ENCODE results near the gene COPS6.

The COPS6 gene

DNA sequence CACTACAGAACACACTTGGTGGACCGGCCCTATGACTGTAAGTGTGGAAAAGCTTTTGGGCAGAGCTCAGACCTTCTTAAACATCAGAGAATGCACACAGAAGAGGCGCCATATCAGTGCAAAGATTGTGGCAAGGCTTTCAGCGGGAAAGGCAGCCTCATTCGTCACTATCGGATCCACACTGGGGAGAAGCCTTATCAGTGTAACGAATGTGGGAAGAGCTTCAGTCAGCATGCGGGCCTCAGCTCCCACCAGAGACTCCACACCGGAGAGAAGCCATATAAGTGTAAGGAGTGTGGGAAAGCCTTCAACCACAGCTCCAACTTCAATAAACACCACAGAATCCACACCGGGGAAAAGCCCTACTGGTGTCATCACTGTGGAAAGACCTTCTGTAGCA lies 24.6 kb upstream of the COPS6 start:
- no peaks in the 10 kb centered on the region for H3K79me1 ChIP-seq (ENCODE audit: low read length)
- peaks cover 14% of the 10 kb centered on the region for H3K36me3 ChIP-seq (ENCODE audit: control insufficient read depth, insufficient read depth, low read length)
- no peak overlapping the region for H3K4ac ChIP-seq (ENCODE audit: low read depth, low read length)
- no peak overlapping the region for H3K56ac ChIP-seq (ENCODE audit: low read length)
- no peaks in the 10 kb centered on the region for H3K4me1 ChIP-seq (ENCODE audit: control insufficient read depth, low read depth, low read length)
- H4K5ac ChIP-seq (ENCODE audit: low read length) = no peak overlapping the region
- no CpG with 5 or more reads among the region's 9 CpGs for WGBS (ENCODE audit: extremely low coverage, insufficient coverage, low lambda C conversion rate)
- H3K23ac ChIP-seq (ENCODE audit: low read length) = no peak overlapping the region
- no peaks in the 10 kb centered on the region for H3K27me3 ChIP-seq (ENCODE audit: insufficient read depth, low read length, poor library complexity)
- H4K8ac ChIP-seq (ENCODE audit: low read depth, low read length) = no peak overlapping the region
- no peak overlapping the region for H2BK15ac ChIP-seq (replicated peaks; ENCODE audit: low read depth)
- H3K4me2 ChIP-seq (ENCODE audit: low read length) = no peak overlapping the region
- no peak overlapping the region for H2AK5ac ChIP-seq (ENCODE audit: low read length)
- H3K18ac ChIP-seq (ENCODE audit: low read length) = no peak overlapping the region
- no peak overlapping the region for H2BK5ac ChIP-seq (ENCODE audit: low read length)
- no peak overlapping the region for H3K9ac ChIP-seq (ENCODE audit: low read length)
- H3K4me3 ChIP-seq (ENCODE audit: low read length) = no peak overlapping the region
- no peaks in the 10 kb centered on the region for H3K79me2 ChIP-seq (ENCODE audit: control insufficient read depth, insufficient read depth, low read length)
- H3K27ac ChIP-seq (ENCODE audit: low read depth, low read length) = no peak overlapping the region
- no peak overlapping the region for H2BK120ac ChIP-seq (ENCODE audit: low read depth, low read length)
- DNase-seq = no peak

DNA sequence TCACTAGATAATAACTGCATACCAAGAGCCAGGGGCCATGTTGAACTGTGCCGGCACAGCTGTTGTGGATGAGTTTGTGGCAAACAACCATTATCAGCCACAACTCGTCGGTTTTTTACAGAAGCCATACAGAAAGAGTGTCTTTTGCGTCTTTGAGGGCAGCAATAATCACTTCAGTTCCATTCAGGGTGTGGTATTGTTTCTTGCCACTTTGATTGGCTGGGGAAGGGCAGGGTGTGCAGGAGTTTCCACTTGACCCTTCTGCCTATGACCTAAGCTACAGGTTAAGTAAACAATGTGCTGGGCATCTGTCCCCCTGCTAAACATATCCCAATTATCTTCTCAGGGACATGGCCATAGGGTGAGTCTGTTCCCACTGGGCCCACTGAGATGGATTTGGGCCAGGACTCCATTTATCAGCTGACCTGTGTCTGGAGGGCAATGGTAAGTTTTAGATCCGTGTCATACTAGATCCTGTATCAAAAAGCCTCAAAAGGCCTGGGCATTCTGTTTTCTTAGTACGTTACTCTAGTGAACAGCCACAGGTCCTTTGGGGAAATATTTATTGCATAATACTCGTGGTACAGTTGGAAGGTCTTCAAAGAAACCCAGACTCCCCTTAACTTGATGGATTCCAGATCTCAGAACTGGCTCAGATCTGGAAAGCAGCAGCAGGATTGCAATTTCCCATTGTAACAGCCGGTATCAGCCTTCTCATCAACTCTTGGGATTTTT lies 23.1 kb upstream of the COPS6 start:
- peaks cover 20% of the 10 kb centered on the region for H3K36me3 ChIP-seq (ENCODE audit: control insufficient read depth, insufficient read depth, low read length)
- H3K23ac ChIP-seq (ENCODE audit: low read length) = no peak overlapping the region
- no peak overlapping the region for H3K9ac ChIP-seq (ENCODE audit: low read length)
- H2BK15ac ChIP-seq (replicated peaks; ENCODE audit: low read depth) = no peak overlapping the region
- H2AK5ac ChIP-seq (ENCODE audit: low read length) = no peak overlapping the region
- DNase-seq = no peak
- H3K27me3 ChIP-seq (ENCODE audit: insufficient read depth, low read length, poor library complexity) = no peaks in the 10 kb centered on the region
- no peak overlapping the region for H3K4me2 ChIP-seq (ENCODE audit: low read length)
- no CpG with 5 or more reads among the region's 8 CpGs for WGBS (ENCODE audit: extremely low coverage, insufficient coverage, low lambda C conversion rate)
- H4K5ac ChIP-seq (ENCODE audit: low read length) = no peak overlapping the region
- no peak overlapping the region for H3K27ac ChIP-seq (ENCODE audit: low read depth, low read length)
- no peak overlapping the region for H3K4ac ChIP-seq (ENCODE audit: low read depth, low read length)
- H2BK5ac ChIP-seq (ENCODE audit: low read length) = no peak overlapping the region
- no peak overlapping the region for H4K8ac ChIP-seq (ENCODE audit: low read depth, low read length)
- no peak overlapping the region for H3K18ac ChIP-seq (ENCODE audit: low read length)
- H3K56ac ChIP-seq (ENCODE audit: low read length) = no peak overlapping the region
- no peaks in the 10 kb centered on the region for H3K4me1 ChIP-seq (ENCODE audit: control insufficient read depth, low read depth, low read length)
- no peaks in the 10 kb centered on the region for H3K79me1 ChIP-seq (ENCODE audit: low read length)
- no peak overlapping the region for H3K4me3 ChIP-seq (ENCODE audit: low read length)
- H2BK120ac ChIP-seq (ENCODE audit: low read depth, low read length) = no peak overlapping the region
- H3K79me2 ChIP-seq (ENCODE audit: control insufficient read depth, insufficient read depth, low read length) = no peaks in the 10 kb centered on the region

GRCh38 chr7:100066953-100067352 lies 21.8 kb upstream of the COPS6 start:
- no peak overlapping the region for H3K9ac ChIP-seq (ENCODE audit: low read length)
- peaks cover 29% of the 10 kb centered on the region for H3K36me3 ChIP-seq (ENCODE audit: control insufficient read depth, insufficient read depth, low read length)
- no peak overlapping the region for H2BK120ac ChIP-seq (ENCODE audit: low read depth, low read length)
- H3K79me1 ChIP-seq (ENCODE audit: low read length) = no peaks in the 10 kb centered on the region
- no peaks in the 10 kb centered on the region for H3K4me1 ChIP-seq (ENCODE audit: control insufficient read depth, low read depth, low read length)
- H4K5ac ChIP-seq (ENCODE audit: low read length) = no peak overlapping the region
- no peak overlapping the region for H2BK15ac ChIP-seq (replicated peaks; ENCODE audit: low read depth)
- H3K18ac ChIP-seq (ENCODE audit: low read length) = no peak overlapping the region
- H2BK5ac ChIP-seq (ENCODE audit: low read length) = no peak overlapping the region
- H3K27me3 ChIP-seq (ENCODE audit: insufficient read depth, low read length, poor library complexity) = no peaks in the 10 kb centered on the region
- H3K27ac ChIP-seq (ENCODE audit: low read depth, low read length) = no peak overlapping the region
- no peak overlapping the region for H3K4me3 ChIP-seq (ENCODE audit: low read length)
- DNase-seq = no peak
- WGBS (ENCODE audit: extremely low coverage, insufficient coverage, low lambda C conversion rate) = no CpG with 5 or more reads among the region's 7 CpGs
- no peak overlapping the region for H3K4ac ChIP-seq (ENCODE audit: low read depth, low read length)
- H2AK5ac ChIP-seq (ENCODE audit: low read length) = no peak overlapping the region
- no peak overlapping the region for H3K23ac ChIP-seq (ENCODE audit: low read length)
- no peak overlapping the region for H3K4me2 ChIP-seq (ENCODE audit: low read length)
- H4K8ac ChIP-seq (ENCODE audit: low read depth, low read length) = no peak overlapping the region
- no peaks in the 10 kb centered on the region for H3K79me2 ChIP-seq (ENCODE audit: control insufficient read depth, insufficient read depth, low read length)
- H3K56ac ChIP-seq (ENCODE audit: low read length) = no peak overlapping the region

GRCh38 chr7:100069991-100070390 lies 18.8 kb upstream of the COPS6 start:
- Histone ChIP-seq H4K8ac (ENCODE audit: low read depth, low read length) (no peak overlapping the region), H3K4ac (ENCODE audit: low read depth, low read length) (no peak overlapping the region)
- WGBS (ENCODE audit: extremely low coverage, insufficient coverage, low lambda C conversion rate) = no CpG with 5 or more reads among the region's 5 CpGs

DNA sequence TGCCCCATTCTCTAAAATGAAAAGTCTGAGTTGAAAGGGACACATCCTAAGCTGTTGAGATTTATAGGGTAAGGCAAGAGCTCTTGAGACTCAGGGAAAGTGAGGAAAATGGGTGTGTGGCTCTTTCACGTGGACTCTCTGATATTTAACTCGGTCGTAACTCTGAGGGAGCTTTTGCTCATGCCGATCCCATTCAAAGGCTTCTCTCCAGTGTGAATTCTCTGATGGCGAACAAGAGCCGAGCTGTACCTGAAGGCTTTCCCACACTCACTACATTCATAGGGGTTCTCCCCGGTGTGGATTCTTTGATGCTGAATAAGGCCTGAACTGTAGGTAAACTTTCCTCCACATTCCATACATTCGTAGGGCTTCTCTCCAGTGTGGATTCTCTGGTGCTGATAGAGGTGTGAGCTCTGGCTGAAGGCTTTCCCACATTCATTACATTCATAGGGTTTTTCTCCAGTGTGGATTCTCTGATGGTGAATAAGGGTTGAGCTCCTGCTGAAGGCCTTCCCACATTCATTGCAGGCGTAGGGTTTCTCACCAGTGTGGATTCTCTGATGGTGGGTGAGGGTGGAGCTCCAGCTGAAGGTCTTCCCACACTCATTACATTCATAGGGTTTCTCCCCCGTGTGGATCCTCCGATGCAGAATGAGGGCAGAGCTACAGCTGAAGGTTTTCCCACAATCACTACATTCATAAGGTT lies 17.6 kb upstream of the COPS6 start:
- Histone ChIP-seq H2AK5ac (ENCODE audit: low read length) (no peak overlapping the region), H3K23ac (ENCODE audit: low read length) (no peak overlapping the region), H2BK15ac (replicated peaks; ENCODE audit: low read depth) (no peak overlapping the region), H3K4me2 (ENCODE audit: low read length) (no peak overlapping the region), H3K56ac (ENCODE audit: low read length) (no peak overlapping the region), H3K27ac (ENCODE audit: low read depth, low read length) (no peak overlapping the region), H2BK120ac (ENCODE audit: low read depth, low read length) (no peak overlapping the region), H3K4me1 (ENCODE audit: control insufficient read depth, low read depth, low read length) (no peaks in the 10 kb centered on the region), H3K9ac (ENCODE audit: low read length) (no peak overlapping the region), H4K8ac (ENCODE audit: low read depth, low read length) (no peak overlapping the region), H3K79me1 (ENCODE audit: low read length) (peaks cover 9% of the 10 kb centered on the region), H4K5ac (ENCODE audit: low read length) (no peak overlapping the region), H3K79me2 (ENCODE audit: control insufficient read depth, insufficient read depth, low read length) (no peaks in the 10 kb centered on the region), H2BK5ac (ENCODE audit: low read length) (no peak overlapping the region), H3K36me3 (ENCODE audit: control insufficient read depth, insufficient read depth, low read length) (peaks cover 49% of the 10 kb centered on the region), H3K18ac (ENCODE audit: low read length) (no peak overlapping the region), H3K4ac (ENCODE audit: low read depth, low read length) (no peak overlapping the region), H3K4me3 (ENCODE audit: low read length) (peak overlapping the region; percentile 31), H3K27me3 (ENCODE audit: insufficient read depth, low read length, poor library complexity) (no peaks in the 10 kb centered on the region)
- peak; percentile 34 for DNase-seq
- no CpG with 5 or more reads among the region's 11 CpGs for WGBS (ENCODE audit: extremely low coverage, insufficient coverage, low lambda C conversion rate)

More at GRCh38 chr7:100069991-100070390, 18.8 kb upstream of the COPS6 start:
- H3K4me2 ChIP-seq (ENCODE audit: low read length) = no peak overlapping the region
- no peak for DNase-seq
- peaks cover 1% of the 10 kb centered on the region for H3K79me1 ChIP-seq (ENCODE audit: low read length)
- H3K9ac ChIP-seq (ENCODE audit: low read length) = no peak overlapping the region
- no peaks in the 10 kb centered on the region for H3K79me2 ChIP-seq (ENCODE audit: control insufficient read depth, insufficient read depth, low read length)
- H3K23ac ChIP-seq (ENCODE audit: low read length) = no peak overlapping the region
- H2BK15ac ChIP-seq (replicated peaks; ENCODE audit: low read depth) = no peak overlapping the region
- H3K4me3 ChIP-seq (ENCODE audit: low read length) = peak overlapping the region; percentile 23
- H3K4me1 ChIP-seq (ENCODE audit: control insufficient read depth, low read depth, low read length) = no peaks in the 10 kb centered on the region
- H3K56ac ChIP-seq (ENCODE audit: low read length) = no peak overlapping the region
- no peak overlapping the region for H2AK5ac ChIP-seq (ENCODE audit: low read length)
- H4K5ac ChIP-seq (ENCODE audit: low read length) = no peak overlapping the region
- H3K36me3 ChIP-seq (ENCODE audit: control insufficient read depth, insufficient read depth, low read length) = peaks cover 41% of the 10 kb centered on the region
- no peak overlapping the region for H3K18ac ChIP-seq (ENCODE audit: low read length)
- H3K27ac ChIP-seq (ENCODE audit: low read depth, low read length) = no peak overlapping the region
- no peaks in the 10 kb centered on the region for H3K27me3 ChIP-seq (ENCODE audit: insufficient read depth, low read length, poor library complexity)
- no peak overlapping the region for H2BK120ac ChIP-seq (ENCODE audit: low read depth, low read length)
- H2BK5ac ChIP-seq (ENCODE audit: low read length) = no peak overlapping the region
